PC-3 (cell line): ENCODE data around the gene HAND1. TPM values are rescaled to one million over a fixed set of nuclear protein-coding genes. Genes with fewer than 3 reads are reported as not detected.
A peak's percentile ranks its signal among the peaks of the same experiment; 100 is the strongest.

Experiments
- ATAC-seq: fragments of 200-7000 bp; cut with Tn5 transposase; 2 replicates; pipeline ENCODE4 v1.9.1; 2020; ENCODE audit warnings: mild to moderate bottlenecking, moderate library complexity
- BruUV-seq: library from RNA; stranded (reverse); fragments of 400-500 nt; replicated peaks from 2 replicates; lab custom pipeline; 2021; lab: Mats Ljungman, UMichigan
- CTCF ChIA-PET: fragments of 300-600 bp; sonication (Branson Sonifier 250); formaldehyde crosslinking; loops from one replicate; lab custom pipeline; 2022; ENCODE audit warnings: antibody characterized with exemption; lab: Charles Lee
- POLR2A ChIA-PET: fragments of 300-600 bp; sonication (Branson Sonifier 250); formaldehyde crosslinking; loops from one replicate; lab custom pipeline; 2022; ENCODE audit warnings: antibody characterized with exemption; ENCODE audit not compliant: unreplicated experiment; lab: Charles Lee
- DNase-seq: peaks from one replicate; pipeline ENCODE4 v3.0.0-alpha.2; 2015
- H2AFZ ChIP-seq: fragments of 300-600 bp; sonication (generic); 2 replicates; pipeline ENCODE4 v1.6.0; 2016; ENCODE audit warnings: antibody characterized with exemption, low read length
- H3F3A ChIP-seq: fragments of 300-600 bp; sonication (generic); one replicate; pipeline ENCODE4 v1.6.0; 2017; ENCODE audit warnings: antibody characterized with exemption, low read length, control low read depth, mild to moderate bottlenecking; ENCODE audit not compliant: unreplicated experiment
- H3K27ac ChIP-seq: fragments of 300-600 bp; sonication (generic); 2 replicates; pipeline ENCODE4 v1.5.1; 2016; ENCODE audit warnings: mild to moderate bottlenecking, low read length
- H3K27me3 ChIP-seq: fragments of 300-600 bp; sonication (generic); 2 replicates; pipeline ENCODE4 v1.6.1; 2016; ENCODE audit warnings: low read length, mixed read lengths
- H3K36me3 ChIP-seq: fragments of 300-600 bp; sonication (generic); 2 replicates; pipeline ENCODE4 v1.6.1; 2016; ENCODE audit warnings: low read depth, mixed run types, low read length, mixed read lengths
- H3K4me1 ChIP-seq: fragments of 300-600 bp; sonication (generic); 2 replicates; pipeline ENCODE4 v1.5.1; 2016; ENCODE audit warnings: low read length; ENCODE audit not compliant: insufficient read depth
- H3K4me2 ChIP-seq: fragments of 300-600 bp; sonication (generic); 2 replicates; pipeline ENCODE4 v1.6.0; 2016; ENCODE audit warnings: low read length
- H3K4me3 ChIP-seq: fragments of 300-600 bp; sonication (generic); 2 replicates; pipeline ENCODE4 v1.5.1; 2016; ENCODE audit warnings: mild to moderate bottlenecking, low read length, mixed read lengths
- H3K79me2 ChIP-seq: fragments of 300-600 bp; sonication (generic); 2 replicates; pipeline ENCODE4 v1.6.1; 2017; ENCODE audit warnings: low read length, mixed read lengths
- H3K9ac ChIP-seq: fragments of 300-600 bp; sonication (generic); 2 replicates; pipeline ENCODE4 v1.6.0; 2016; ENCODE audit warnings: mild to moderate bottlenecking, low read length
- H3K9me2 ChIP-seq: fragments of 300-600 bp; sonication (generic); replicated peaks from 2 replicates; pipeline ENCODE4 v1.6.1; 2016; ENCODE audit warnings: mixed run types, low read length, mixed read lengths
- H3K9me3 ChIP-seq: fragments of 300-600 bp; sonication (generic); 2 replicates; pipeline ENCODE4 v1.6.1; 2016; ENCODE audit warnings: low read length, mixed read lengths
- H4K20me1 ChIP-seq: fragments of 300-600 bp; sonication (generic); 2 replicates; pipeline ENCODE4 v1.6.1; 2016; ENCODE audit warnings: low read length, mixed read lengths
- CTCF ChIP-seq: fragments of 300-600 bp; sonication (generic); conservative IDR thresholded peaks from 2 replicates; pipeline ENCODE4 v1.5.1; 2017; ENCODE audit warnings: antibody characterized with exemption, low read depth, mild to moderate bottlenecking, low read length
- EZH2 ChIP-seq: fragments of 300-600 bp; sonication (generic); IDR thresholded peaks from one replicate; pipeline ENCODE4 v1.6.1; 2017; ENCODE audit warnings: antibody characterized with exemption, mild to moderate bottlenecking, low read length; ENCODE audit not compliant: unreplicated experiment
- EZH2phosphoT487 ChIP-seq: fragments of 300-600 bp; sonication (generic); IDR thresholded peaks from 2 replicates; pipeline ENCODE4 v1.6.1; 2018; ENCODE audit warnings: mild to moderate bottlenecking, antibody characterized with exemption, low read length, borderline replicate concordance
- intact Hi-C: fragments of 100-400 bp; cut with micrococcal nuclease; formaldehyde crosslinking; loops from 2 replicates; pipeline ENCODE4 v1.9.0; 2023
- total RNA-seq: library from RNA; depleted of rRNA; stranded (reverse); fragments of >200 nt; gene quantifications from 2 replicates; pipeline ENCODE4 v1.2.3, GENCODE V29; 2014

The HAND1 gene
- total RNA-seq, 1 experiment from 2014 or later, result not detected

- no peak overlapping the region for H3K4me2 ChIP-seq
- ATAC-seq (no peak), DNase-seq (no peak)
- peaks cover 44% of the 10 kb centered on the region for H3K79me2 ChIP-seq
- no peaks in the 10 kb centered on the region for H3K9me3 ChIP-seq
- peaks cover 3% of the 10 kb centered on the region; the same call in 1 of the 2 replicates for H3K36me3 ChIP-seq
- POLR2A ChIA-PET, result no interaction called here
- H3K27me3 ChIP-seq, result no peaks in the 10 kb centered on the region
- CTCF ChIA-PET, result no interaction called here
- H4K20me1 ChIP-seq, result peaks cover 6% of the 10 kb centered on the region; the same call in 1 of the 2 replicates
- BruUV-seq, result no TSS peak
- H2AFZ ChIP-seq, result no peak overlapping the region
- H3K9ac ChIP-seq, result no peak overlapping the region
- no peak overlapping the region for H3K27ac ChIP-seq
- no peak for TF ChIP-seq CTCF
- TF ChIP-seq EZH2, result no peak
- no peak for TF ChIP-seq EZH2phosphoT487
- no peaks in the 10 kb centered on the region for H3F3A ChIP-seq
- H3K9me2 ChIP-seq, result no peaks in the 10 kb centered on the region
- peaks cover 9% of the 10 kb centered on the region; the same call in 1 of the 2 replicates for H3K4me1 ChIP-seq
- H3K4me3 ChIP-seq, result no peak overlapping the region
- intact Hi-C loops, result no loop called here
Measured at GRCh38 chr5:154449786-154450185, 28.2 kb downstream of the HAND1 start.

GRCh38 chr5:154447089-154447725, 30.8 kb downstream of the HAND1 start:
- Histone ChIP-seq H3K9me2 (no peaks in the 10 kb centered on the region), H4K20me1 (peaks cover 6% of the 10 kb centered on the region; the same call in 1 of the 2 replicates), H3K27me3 (no peaks in the 10 kb centered on the region), H3K4me3 (peak overlapping the region; percentile 97), H3K4me1 (peaks cover 14% of the 10 kb centered on the region; the same call in 1 of the 2 replicates), H3K27ac (no peak overlapping the region), H3K4me2 (peak overlapping the region; percentile 97), H3K9ac (peak overlapping the region; percentile 65; the same call in 1 of the 2 replicates), H3K36me3 (no peaks in the 10 kb centered on the region), H2AFZ (peak overlapping the region; percentile 84), H3K79me2 (peaks cover 44% of the 10 kb centered on the region), H3K9me3 (no peaks in the 10 kb centered on the region), H3F3A (no peaks in the 10 kb centered on the region)
- ChIA-PET CTCF (interaction anchor here (0.6 kb wide), 1 partner anchor 387 kb away, joined by 12 read pairs; no protein-coding TSS in a partner anchor), POLR2A (no interaction called here)
- TF ChIP-seq EZH2 (no peak), CTCF (no peak), EZH2phosphoT487 (no peak)
- DNase-seq (no peak), ATAC-seq (0 out of 2 replicates have a peak, but pooled peaks have one; percentile 0)
- intact Hi-C loops, result no loop called here
- TSS peak; percentile 46 for BruUV-seq
